HEK293T (cell line): ENCODE results near the gene CD226.

Source experiments
- BHLHE40 ChIP-seq: fragments of 450-650 bp; IDR thresholded peaks from 2 replicates; pipeline ENCODE4 v1.6.1; 2016; ENCODE audit warnings: mild to moderate bottlenecking, moderate library complexity, borderline replicate concordance
- ELF4 ChIP-seq: fragments of 450-650 bp; IDR thresholded peaks from 2 replicates; pipeline ENCODE4 v1.6.1; 2017; ENCODE audit warnings: antibody characterized with exemption
- LEF1 ChIP-seq: fragments of 450-650 bp; IDR thresholded peaks from 2 replicates; pipeline ENCODE4 v1.6.1; 2017; ENCODE audit warnings: mild to moderate bottlenecking, borderline replicate concordance
- NFRKB ChIP-seq: fragments of 450-650 bp; IDR thresholded peaks from 2 replicates; pipeline ENCODE4 v1.6.1; 2016; ENCODE audit warnings: mild to moderate bottlenecking, moderate library complexity
- SP1 ChIP-seq: fragments of 450-650 bp; IDR thresholded peaks from 2 replicates; pipeline ENCODE4 v1.6.1; 2017
- ZNF384 ChIP-seq: fragments of 450-650 bp; IDR thresholded peaks from 2 replicates; pipeline ENCODE4 v1.6.1; 2016

DNA sequence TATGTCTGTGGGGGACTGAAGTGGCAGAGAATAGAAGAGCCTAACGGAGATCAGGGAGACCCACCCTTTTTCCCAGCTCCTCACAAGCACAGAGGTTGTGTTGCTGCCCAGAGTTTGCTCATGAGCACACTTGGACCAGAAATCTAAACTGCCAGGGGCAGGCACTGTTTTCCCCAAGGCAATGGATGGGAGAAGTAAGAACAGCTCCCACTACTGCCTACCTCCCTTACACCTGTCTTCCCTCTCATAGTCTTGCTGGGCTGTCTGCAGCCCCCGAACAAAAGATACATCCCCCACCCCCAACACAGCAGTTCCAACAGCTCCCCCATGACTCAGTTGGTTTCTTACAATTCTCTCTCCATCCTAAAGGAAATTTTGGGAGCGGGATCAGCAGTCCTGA, 48.1 kb upstream of the CD226 start:
- TF ChIP-seq ELF4 (no peak), SP1 (no peak), BHLHE40 (no peak), ZNF384 (no peak), NFRKB (no peak), LEF1 (no peak)
